MM.1S (cell line): ENCODE measurements around the gene ZNF556.

Experiments
- DNase-seq: peaks from one replicate; pipeline ENCODE4 v3.0.0-alpha.2; 2015
- H2AFZ ChIP-seq: fragments of 300-600 bp; sonication (generic); 2 replicates; pipeline ENCODE4 v1.6.0; 2016; ENCODE audit warnings: antibody characterized with exemption, low read length
- H3F3A ChIP-seq: fragments of 300-600 bp; sonication (generic); 2 replicates; pipeline ENCODE4 v1.6.1; 2016; ENCODE audit warnings: mild to moderate bottlenecking, antibody characterized with exemption, low read length, moderate library complexity, mixed read lengths; ENCODE audit not compliant: insufficient read depth
- H3K27ac ChIP-seq: fragments of 300-600 bp; sonication (generic); 2 replicates; pipeline ENCODE4 v1.5.1; 2016; ENCODE audit warnings: mild to moderate bottlenecking, low read length
- H3K27me3 ChIP-seq: fragments of 300-600 bp; sonication (generic); replicated peaks from 2 replicates; pipeline ENCODE4 v1.6.0; 2016; ENCODE audit warnings: low read length; ENCODE audit not compliant: insufficient read depth
- H3K36me3 ChIP-seq: fragments of 300-600 bp; sonication (generic); replicated peaks from 2 replicates; pipeline ENCODE4 v1.6.1; 2016; ENCODE audit warnings: mild to moderate bottlenecking, low read length, mixed read lengths; ENCODE audit not compliant: insufficient read depth
- H3K4me1 ChIP-seq: fragments of 300-600 bp; sonication (generic); 2 replicates; pipeline ENCODE4 v1.6.1; 2016; ENCODE audit warnings: low read length, mixed read lengths
- H3K4me2 ChIP-seq: fragments of 300-600 bp; sonication (generic); 2 replicates; pipeline ENCODE4 v1.6.0; 2016; ENCODE audit warnings: low read depth, low read length
- H3K4me3 ChIP-seq: fragments of 300-600 bp; sonication (generic); 2 replicates; pipeline ENCODE4 v1.5.1; 2016; ENCODE audit warnings: low read length, mixed read lengths
- H3K79me2 ChIP-seq: fragments of 300-600 bp; sonication (generic); 2 replicates; pipeline ENCODE4 v1.6.1; 2016; ENCODE audit warnings: mixed run types, low read length, mixed read lengths
- H3K9ac ChIP-seq: fragments of 300-600 bp; sonication (generic); 2 replicates; pipeline ENCODE4 v1.6.1; 2016; ENCODE audit warnings: low read length, mixed read lengths
- H3K9me2 ChIP-seq: fragments of 300-600 bp; sonication (generic); replicated peaks from 2 replicates; pipeline ENCODE4 v1.6.1; 2016; ENCODE audit warnings: mild to moderate bottlenecking, low read length, mixed read lengths; ENCODE audit not compliant: insufficient read depth
- H3K9me3 ChIP-seq: fragments of 300-600 bp; sonication (generic); replicated peaks from 2 replicates; pipeline ENCODE4 v1.6.1; 2016; ENCODE audit warnings: mild to moderate bottlenecking, low read length, mixed read lengths; ENCODE audit not compliant: insufficient read depth
- H4K20me1 ChIP-seq: fragments of 300-600 bp; sonication (generic); 2 replicates; pipeline ENCODE4 v1.6.1; 2016; ENCODE audit warnings: mild to moderate bottlenecking, low read length, moderate library complexity, mixed read lengths; ENCODE audit not compliant: insufficient read depth
- EZH2 ChIP-seq: fragments of 300-600 bp; sonication (generic); optimal IDR thresholded peaks from 2 replicates; pipeline ENCODE3; 2017; ENCODE audit warnings: low read depth, mild to moderate bottlenecking, antibody characterized with exemption, low read length, mixed read lengths
- EZH2phosphoT487 ChIP-seq: fragments of 300-600 bp; sonication (generic); IDR thresholded peaks from 2 replicates; pipeline ENCODE4 v1.6.1; 2018; ENCODE audit warnings: antibody characterized with exemption, low read length
- TF ChIP-seq, protein P1 (sequence below): fragments of 300-600 bp; sonication (generic); IDR thresholded peaks from 2 replicates; pipeline ENCODE4 v1.5.1; 2016; ENCODE audit warnings: antibody characterized with exemption, low read length, mixed read lengths

Gene ZNF556

DNA sequence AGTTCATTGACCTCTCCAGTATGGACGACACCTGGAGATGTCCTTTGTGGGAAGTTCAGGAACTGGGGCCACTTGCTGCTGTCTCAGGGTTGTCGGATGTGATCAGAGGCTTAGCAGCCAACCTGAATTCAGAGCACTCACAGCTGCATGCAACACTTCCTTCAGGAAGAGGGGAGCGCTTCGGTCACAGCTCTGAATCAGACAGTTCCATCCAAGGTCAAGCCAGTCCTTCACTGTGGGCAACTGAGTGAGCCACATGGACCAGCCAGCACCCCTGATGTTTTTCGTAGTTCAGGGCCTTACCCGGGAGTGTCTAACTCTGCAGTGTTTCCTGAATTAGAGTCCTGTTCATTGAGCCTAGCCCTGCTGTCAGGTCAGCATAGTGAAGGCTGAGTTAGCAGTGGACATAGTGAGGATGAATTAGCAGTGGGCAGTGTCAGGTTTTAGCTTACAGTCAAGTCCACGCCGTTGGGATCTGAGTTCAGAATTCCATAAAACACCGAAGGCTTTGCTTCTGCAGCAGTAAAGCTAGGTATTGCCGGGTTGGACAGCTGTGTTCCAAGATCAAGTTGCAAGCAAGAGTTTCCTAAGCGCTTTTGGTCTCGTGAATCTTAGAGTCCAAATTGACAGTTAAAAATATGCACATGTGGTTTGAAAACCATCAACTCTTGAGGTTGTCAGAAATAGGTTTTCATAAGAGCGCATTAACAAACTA, 20.8 kb upstream of the ZNF556 start:
- Histone ChIP-seq H3K4me3 (no peak overlapping the region), H3K9ac (no peak overlapping the region), H2AFZ (no peak overlapping the region), H3K9me3 (no peaks in the 10 kb centered on the region), H3K27ac (no peak overlapping the region), H3F3A (no peaks in the 10 kb centered on the region), H4K20me1 (no peaks in the 10 kb centered on the region), H3K4me2 (no peak overlapping the region), H3K27me3 (peaks cover 8% of the 10 kb centered on the region; the same call in 1 of the 2 replicates), H3K79me2 (no peaks in the 10 kb centered on the region), H3K9me2 (no peaks in the 10 kb centered on the region), H3K4me1 (0 out of 2 replicates have a peak, but pooled peaks cover 3% of the 10 kb centered on the region), H3K36me3 (no peaks in the 10 kb centered on the region)
- no peak for DNase-seq
- TF ChIP-seq EZH2 (no peak), EZH2phosphoT487 (no peak)
- TF ChIP-seq, protein P1, sequence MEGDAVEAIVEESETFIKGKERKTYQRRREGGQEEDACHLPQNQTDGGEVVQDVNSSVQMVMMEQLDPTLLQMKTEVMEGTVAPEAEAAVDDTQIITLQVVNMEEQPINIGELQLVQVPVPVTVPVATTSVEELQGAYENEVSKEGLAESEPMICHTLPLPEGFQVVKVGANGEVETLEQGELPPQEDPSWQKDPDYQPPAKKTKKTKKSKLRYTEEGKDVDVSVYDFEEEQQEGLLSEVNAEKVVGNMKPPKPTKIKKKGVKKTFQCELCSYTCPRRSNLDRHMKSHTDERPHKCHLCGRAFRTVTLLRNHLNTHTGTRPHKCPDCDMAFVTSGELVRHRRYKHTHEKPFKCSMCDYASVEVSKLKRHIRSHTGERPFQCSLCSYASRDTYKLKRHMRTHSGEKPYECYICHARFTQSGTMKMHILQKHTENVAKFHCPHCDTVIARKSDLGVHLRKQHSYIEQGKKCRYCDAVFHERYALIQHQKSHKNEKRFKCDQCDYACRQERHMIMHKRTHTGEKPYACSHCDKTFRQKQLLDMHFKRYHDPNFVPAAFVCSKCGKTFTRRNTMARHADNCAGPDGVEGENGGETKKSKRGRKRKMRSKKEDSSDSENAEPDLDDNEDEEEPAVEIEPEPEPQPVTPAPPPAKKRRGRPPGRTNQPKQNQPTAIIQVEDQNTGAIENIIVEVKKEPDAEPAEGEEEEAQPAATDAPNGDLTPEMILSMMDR: no peak

DNA sequence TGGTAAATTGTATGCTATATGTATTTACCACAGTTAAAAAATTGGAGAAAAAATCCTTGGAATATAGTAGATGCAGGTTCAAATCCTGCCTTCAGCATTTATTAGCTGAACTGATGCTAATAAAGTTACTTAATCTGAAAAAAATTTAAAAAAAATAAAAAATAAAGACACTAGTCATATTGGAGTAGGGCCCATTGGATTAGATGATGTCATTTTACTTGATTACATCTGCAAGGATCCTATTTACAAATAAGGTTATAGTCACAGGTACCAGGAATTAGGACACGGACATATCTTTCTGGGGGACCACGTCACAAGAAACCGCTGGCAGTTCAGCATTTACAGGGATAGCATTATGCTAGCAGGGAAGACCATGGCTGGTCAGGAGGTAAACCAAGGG, 19.6 kb upstream of the ZNF556 start:
- Histone ChIP-seq H3K9me3 (peaks cover 4% of the 10 kb centered on the region; the same call in 1 of the 2 replicates), H3F3A (no peaks in the 10 kb centered on the region), H4K20me1 (no peaks in the 10 kb centered on the region), H3K79me2 (no peaks in the 10 kb centered on the region), H3K4me3 (no peak overlapping the region), H3K4me2 (no peak overlapping the region), H3K4me1 (no peaks in the 10 kb centered on the region), H3K27me3 (peaks cover 2% of the 10 kb centered on the region; the same call in 1 of the 2 replicates), H3K36me3 (peaks cover 5% of the 10 kb centered on the region; the same call in 1 of the 2 replicates), H3K9me2 (no peaks in the 10 kb centered on the region), H3K9ac (no peak overlapping the region), H3K27ac (no peak overlapping the region), H2AFZ (no peak overlapping the region)
- no peak for DNase-seq
- TF ChIP-seq EZH2phosphoT487 (no peak), EZH2 (no peak)
- TF ChIP-seq, protein P1: no peak

DNA sequence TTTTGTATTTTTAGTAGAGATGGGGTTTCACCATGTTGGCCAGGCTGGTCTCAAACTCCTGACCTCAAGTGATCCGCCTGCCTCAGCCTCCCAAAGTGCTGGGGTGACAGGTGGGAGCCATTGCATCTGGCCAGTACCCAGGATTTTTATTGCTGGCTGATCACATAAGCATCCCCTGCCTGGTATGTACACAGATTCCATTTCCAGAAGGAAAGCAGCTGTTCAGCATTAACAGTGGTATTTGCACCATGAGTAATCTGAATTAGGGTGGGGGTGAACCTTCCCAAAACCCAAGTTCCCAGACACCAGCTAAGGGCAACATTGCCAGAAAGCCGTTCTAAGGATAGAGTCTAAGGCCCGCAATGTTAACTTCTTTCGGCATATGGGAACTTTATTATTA, 18.5 kb upstream of the ZNF556 start:
- Histone ChIP-seq H3K9ac (no peak overlapping the region), H3K9me3 (peaks cover 6% of the 10 kb centered on the region; the same call in 1 of the 2 replicates), H4K20me1 (no peaks in the 10 kb centered on the region), H3K4me1 (no peaks in the 10 kb centered on the region), H3K4me2 (no peak overlapping the region), H3F3A (no peaks in the 10 kb centered on the region), H3K36me3 (peaks cover 11% of the 10 kb centered on the region; the same call in 1 of the 2 replicates), H2AFZ (no peak overlapping the region), H3K9me2 (no peaks in the 10 kb centered on the region), H3K79me2 (no peaks in the 10 kb centered on the region), H3K4me3 (no peak overlapping the region), H3K27me3 (no peaks in the 10 kb centered on the region), H3K27ac (no peak overlapping the region)
- no peak for DNase-seq
- no peak for TF ChIP-seq EZH2
- TF ChIP-seq, protein P1: no peak
- TF ChIP-seq EZH2phosphoT487: no peak
